Measurements from ENCODE around the gene ORC6.

ORC6 gene

DNA sequence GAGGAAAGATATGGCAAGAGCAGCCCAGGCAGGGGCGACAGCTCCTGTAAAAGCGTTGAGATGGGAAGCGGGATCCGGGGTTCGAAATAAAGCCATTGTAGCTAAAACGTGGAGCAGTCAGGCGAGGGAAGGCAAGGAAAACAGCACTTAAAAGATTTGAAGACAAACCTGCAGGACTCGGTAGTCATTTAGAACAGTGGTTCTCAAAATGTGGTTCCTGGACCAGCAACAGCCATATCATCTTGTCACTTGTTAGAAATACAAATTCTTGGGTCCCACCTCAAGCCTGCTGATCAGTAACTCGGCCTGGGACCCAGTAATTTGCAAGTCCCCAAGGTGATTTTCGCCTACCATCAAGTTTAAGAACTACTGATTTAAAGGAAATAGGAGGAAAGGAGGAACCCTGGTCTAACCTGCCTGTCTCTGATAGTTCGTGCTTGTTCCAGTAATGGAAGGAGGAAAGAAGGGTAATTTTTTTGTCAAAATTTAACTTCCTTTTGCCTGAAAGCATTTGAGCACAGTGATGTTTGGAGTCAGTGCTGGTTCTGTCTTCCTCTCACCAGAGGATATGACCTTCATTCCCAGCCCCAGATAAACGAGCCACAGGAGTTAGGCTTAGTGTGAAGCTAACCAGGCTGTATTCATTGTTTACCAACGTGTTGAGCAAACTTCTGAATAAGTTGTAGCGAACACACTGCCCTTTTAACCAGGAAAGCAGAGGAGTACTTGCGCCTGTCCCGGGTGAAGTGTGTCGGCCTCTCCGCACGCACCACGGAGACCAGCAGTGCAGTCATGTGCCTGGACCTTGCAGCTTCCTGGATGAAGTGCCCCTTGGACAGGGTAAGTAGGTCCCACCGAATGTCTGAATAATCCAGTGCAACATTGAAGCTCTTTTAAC is 1.1 kb downstream of the ORC6 start:
- ATAC-seq (no peak), DNase-seq (ENCODE audit: low spot score in 2 of 2) (no peak)
- no peaks in the 10 kb centered on the region for H3K9me3 Mint-ChIP-seq
- peaks cover 35% of the 10 kb centered on the region for H3K36me3 Mint-ChIP-seq
- H3K4me1 Mint-ChIP-seq = peaks cover 29% of the 10 kb centered on the region
- no peak overlapping the region for H3K27ac Mint-ChIP-seq
- H3K4me3 Mint-ChIP-seq = no peak overlapping the region

DNA sequence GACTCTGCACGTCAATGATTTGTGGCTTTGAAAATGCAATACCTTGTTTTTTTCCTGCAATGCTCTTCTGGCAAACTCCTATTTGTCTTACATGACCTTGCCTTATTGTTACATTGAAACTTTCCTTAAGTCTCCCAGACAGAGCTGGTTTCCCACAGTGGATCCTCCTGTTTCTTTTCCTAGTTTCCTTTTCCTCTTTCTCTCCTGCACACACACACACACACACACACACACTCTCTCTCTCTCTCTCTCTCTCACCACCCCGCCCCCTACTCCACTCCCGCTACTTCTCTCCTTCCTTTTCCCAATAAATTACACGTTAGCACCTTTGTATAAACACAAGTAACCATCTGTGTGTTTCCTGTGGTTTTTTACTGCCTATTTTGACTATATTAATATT is 2.3 kb downstream of the ORC6 start:
- Mint-ChIP-seq H3K9me3 (no peaks in the 10 kb centered on the region), H3K27ac (peak overlapping the region; percentile 32), H3K4me1 (peaks cover 22% of the 10 kb centered on the region), H3K4me3 (no peak overlapping the region), H3K36me3 (peaks cover 47% of the 10 kb centered on the region)
- DNase-seq (ENCODE audit: low spot score in 2 of 2) (no peak), ATAC-seq (no peak)

DNA sequence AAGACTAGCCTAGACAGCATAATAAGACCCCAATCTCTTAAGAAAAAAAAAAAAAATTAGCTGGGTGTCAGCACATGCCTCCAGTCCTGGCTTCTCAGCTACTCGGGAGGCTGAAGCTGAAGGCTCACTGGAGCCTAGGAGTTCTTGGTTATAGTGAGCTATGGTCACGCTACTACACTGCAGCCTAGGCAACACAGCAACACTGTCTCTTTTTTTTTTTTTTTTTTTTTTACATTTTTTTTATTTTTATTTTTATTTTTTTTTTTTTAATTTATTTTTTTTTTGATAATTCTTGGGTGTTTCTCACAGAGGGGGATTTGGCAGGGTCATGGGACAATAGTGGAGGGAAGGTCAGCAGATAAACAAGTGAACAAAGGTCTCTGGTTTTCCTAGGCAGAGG is 4.1 kb downstream of the ORC6 start:
- peaks cover 66% of the 10 kb centered on the region for H3K36me3 Mint-ChIP-seq

DNA sequence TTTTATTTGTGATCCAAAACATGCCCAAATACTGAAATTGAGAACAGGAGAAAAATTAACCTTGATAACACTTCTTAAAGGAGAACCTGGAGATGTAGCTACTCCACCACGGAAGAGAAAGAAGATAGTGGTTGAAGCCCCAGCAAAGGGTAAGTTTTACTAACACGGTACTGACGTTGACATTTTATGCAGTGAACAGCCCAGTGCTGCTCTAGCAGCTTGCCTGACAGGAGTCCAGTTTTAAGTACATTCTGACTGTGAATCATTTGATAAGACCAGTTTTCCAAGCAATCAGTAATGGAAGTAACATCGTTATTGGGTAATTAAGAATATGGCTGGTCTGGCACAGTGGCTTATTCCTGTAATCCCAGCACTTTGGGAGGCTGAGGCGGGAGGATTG is 6.5 kb downstream of the ORC6 start:
- Mint-ChIP-seq H3K4me1 (peaks cover 6% of the 10 kb centered on the region), H3K36me3 (peaks cover 66% of the 10 kb centered on the region)
- DNase-seq (ENCODE audit: low spot score in 2 of 2) = no peak

More for the DNA sequence above, 4.1 kb downstream of the ORC6 start:
- DNase-seq (ENCODE audit: low spot score in 2 of 2) (no peak), ATAC-seq (no peak)
- Mint-ChIP-seq H3K27ac (no peak overlapping the region), H3K9me3 (no peaks in the 10 kb centered on the region), H3K4me3 (no peak overlapping the region), H3K4me1 (peaks cover 9% of the 10 kb centered on the region)

DNA sequence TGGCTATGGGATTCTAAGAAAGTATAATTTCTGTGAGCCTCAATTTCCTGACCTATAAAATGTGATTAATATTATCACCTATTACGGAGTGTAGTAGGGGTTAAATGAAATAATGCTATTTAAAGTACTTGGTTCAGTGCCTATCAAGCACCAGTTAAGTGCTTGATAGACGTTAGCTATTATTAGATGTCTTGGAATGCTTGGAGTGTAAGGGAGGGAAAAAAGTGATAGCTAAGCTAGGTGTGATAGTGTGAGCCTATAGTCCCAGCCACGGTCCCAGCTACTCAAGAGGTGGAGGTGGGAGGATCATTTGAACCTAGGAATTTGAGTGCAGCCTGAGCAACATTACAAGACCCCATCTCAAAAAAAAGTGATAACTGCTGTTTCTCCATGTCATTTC is 7.5 kb downstream of the ORC6 start:
- ATAC-seq = no peak
- no peak for DNase-seq (ENCODE audit: low spot score in 2 of 2)
- Mint-ChIP-seq H3K27ac (no peak overlapping the region), H3K4me3 (no peak overlapping the region), H3K36me3 (peaks cover 60% of the 10 kb centered on the region), H3K9me3 (no peaks in the 10 kb centered on the region), H3K4me1 (no peaks in the 10 kb centered on the region)

More for the DNA sequence above, 6.5 kb downstream of the ORC6 start:
- ATAC-seq = no peak
- no peak overlapping the region for H3K27ac Mint-ChIP-seq
- no peaks in the 10 kb centered on the region for H3K9me3 Mint-ChIP-seq
- H3K4me3 Mint-ChIP-seq = no peak overlapping the region

DNA sequence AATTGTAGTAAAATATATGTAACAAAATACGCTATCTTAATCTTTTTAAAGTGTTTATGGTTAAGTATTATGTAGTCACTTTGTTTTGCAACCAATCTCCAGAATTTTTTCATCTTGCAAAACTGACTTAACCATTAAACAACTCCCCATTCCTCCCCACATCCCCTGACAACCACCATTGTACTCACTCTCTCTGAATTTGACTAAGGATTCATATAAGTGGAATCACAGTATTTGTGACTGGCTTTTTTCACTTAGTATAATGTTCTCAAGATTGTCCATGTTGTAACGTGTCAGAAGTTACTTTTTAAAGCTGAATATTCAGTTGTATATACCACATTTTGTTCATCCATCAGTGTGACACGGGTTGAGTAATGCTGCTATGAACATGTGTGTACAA is 10.6 kb downstream of the ORC6 start:
- H3K4me3 Mint-ChIP-seq = no peak overlapping the region
- no peak overlapping the region for H3K27ac Mint-ChIP-seq
- H3K4me1 Mint-ChIP-seq = no peaks in the 10 kb centered on the region
- no peaks in the 10 kb centered on the region for H3K9me3 Mint-ChIP-seq
- no peak for DNase-seq (ENCODE audit: low spot score in 2 of 2)
- H3K36me3 Mint-ChIP-seq = peaks cover 36% of the 10 kb centered on the region
- peak; percentile 42 for ATAC-seq

DNA sequence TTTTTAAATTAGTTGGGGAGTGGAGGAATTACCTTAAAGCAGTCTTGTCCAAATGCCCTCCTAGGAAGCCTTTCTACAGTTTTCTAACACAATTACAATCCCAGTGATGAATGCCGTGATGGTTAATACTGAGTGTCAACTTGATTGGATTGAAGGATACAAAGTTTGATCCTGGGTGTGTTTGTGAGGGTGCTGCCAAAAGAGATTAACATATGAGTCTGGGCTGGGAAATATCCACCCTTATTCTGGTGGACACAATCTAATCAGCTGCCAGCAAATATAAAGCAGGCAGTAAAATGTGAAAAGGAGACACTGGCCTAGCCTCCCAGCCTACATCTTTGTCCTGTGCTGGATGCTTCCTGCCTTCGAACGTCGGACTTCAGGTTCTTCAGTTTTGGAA is 12.2 kb downstream of the ORC6 start:
- Mint-ChIP-seq H3K4me3 (no peak overlapping the region), H3K27ac (no peak overlapping the region), H3K9me3 (no peaks in the 10 kb centered on the region), H3K36me3 (peaks cover 20% of the 10 kb centered on the region), H3K4me1 (no peaks in the 10 kb centered on the region)
- DNase-seq (ENCODE audit: low spot score in 2 of 2) = no peak
- ATAC-seq = no peak

DNA sequence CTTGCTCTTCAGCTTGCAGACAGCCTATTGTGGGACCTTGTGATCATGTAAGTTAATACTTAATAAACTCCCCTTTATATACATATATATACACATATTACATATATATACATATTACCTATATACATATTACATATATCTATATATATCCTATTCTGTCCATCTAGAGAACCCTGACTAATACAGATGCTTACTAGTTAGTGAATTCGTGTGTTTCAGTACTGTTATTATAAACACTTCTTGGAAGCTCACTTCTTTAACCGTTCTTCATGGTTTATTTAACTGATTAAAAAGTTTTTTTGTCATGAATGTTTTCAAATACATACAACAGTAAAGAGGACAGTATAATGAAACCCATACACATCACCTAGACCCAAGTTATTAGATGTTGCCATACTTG is 12.6 kb downstream of the ORC6 start:
- Mint-ChIP-seq H3K9me3 (no peaks in the 10 kb centered on the region), H3K4me1 (no peaks in the 10 kb centered on the region), H3K4me3 (no peak overlapping the region), H3K36me3 (peaks cover 16% of the 10 kb centered on the region), H3K27ac (no peak overlapping the region)
- ATAC-seq (peak; percentile 66), DNase-seq (ENCODE audit: low spot score in 2 of 2) (no peak)

DNA sequence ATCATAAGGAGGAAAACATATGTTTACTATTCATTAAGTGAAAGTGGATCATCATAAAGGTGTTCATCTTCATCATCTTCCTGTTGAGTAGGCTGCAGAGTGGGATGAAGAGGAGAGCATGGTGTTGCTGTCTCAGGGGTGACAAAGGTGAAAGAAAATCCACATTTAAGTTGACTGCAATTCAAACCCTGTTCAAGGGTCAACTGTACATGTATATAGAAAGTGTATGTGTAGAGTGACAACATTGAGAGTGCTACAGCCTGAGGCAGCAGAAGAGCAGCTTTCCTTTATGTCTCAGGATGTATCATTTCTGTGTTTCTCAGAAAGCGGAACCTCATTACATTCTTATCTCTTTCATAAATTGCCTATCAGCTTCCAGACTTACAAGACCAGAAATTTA is 17.2 kb downstream of the ORC6 start:
- peak in 1 of 2 donors; percentile 35 for DNase-seq (ENCODE audit: low spot score in 2 of 2)
- H3K9me3 Mint-ChIP-seq = no peaks in the 10 kb centered on the region
- no peaks in the 10 kb centered on the region for H3K4me1 Mint-ChIP-seq
- H3K27ac Mint-ChIP-seq = no peak overlapping the region
- no peaks in the 10 kb centered on the region for H3K36me3 Mint-ChIP-seq
- H3K4me3 Mint-ChIP-seq = no peak overlapping the region
- peak; percentile 72 for ATAC-seq

DNA sequence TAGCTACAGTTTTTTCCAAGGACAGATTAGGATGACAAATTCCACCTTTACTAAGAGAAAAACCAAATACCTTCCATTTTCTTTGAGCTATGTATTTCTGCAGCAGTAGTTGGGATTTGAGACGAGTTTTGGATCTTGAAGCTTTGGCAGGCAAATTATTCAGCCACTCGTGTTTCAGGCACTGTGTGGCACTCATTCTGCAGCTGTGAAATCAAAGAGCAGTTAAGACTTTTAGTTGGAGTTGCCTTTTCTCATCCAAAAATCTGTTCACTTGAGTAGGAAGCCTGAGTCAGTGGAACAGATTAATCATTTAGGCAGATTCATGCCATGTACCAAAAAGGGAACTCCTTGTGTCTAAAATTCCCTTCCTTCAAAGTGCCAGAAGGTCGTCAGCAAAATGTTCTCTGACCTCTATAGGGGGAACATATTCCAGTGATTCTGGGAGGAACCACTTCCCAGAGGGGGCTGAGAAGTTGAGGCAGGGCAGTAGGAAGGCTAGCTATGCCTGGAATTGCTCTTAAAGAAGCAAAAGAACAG is 20.1 kb downstream of the ORC6 start:
- H3K4me1 Mint-ChIP-seq = no peaks in the 10 kb centered on the region
- DNase-seq (ENCODE audit: low spot score in 2 of 2) (peak in 1 of 2 donors; percentile 32), ATAC-seq (no peak)
- no peaks in the 10 kb centered on the region for H3K9me3 Mint-ChIP-seq
- H3K4me3 Mint-ChIP-seq = no peak overlapping the region
- no peak overlapping the region for H3K27ac Mint-ChIP-seq
- no peaks in the 10 kb centered on the region for H3K36me3 Mint-ChIP-seq

DNA sequence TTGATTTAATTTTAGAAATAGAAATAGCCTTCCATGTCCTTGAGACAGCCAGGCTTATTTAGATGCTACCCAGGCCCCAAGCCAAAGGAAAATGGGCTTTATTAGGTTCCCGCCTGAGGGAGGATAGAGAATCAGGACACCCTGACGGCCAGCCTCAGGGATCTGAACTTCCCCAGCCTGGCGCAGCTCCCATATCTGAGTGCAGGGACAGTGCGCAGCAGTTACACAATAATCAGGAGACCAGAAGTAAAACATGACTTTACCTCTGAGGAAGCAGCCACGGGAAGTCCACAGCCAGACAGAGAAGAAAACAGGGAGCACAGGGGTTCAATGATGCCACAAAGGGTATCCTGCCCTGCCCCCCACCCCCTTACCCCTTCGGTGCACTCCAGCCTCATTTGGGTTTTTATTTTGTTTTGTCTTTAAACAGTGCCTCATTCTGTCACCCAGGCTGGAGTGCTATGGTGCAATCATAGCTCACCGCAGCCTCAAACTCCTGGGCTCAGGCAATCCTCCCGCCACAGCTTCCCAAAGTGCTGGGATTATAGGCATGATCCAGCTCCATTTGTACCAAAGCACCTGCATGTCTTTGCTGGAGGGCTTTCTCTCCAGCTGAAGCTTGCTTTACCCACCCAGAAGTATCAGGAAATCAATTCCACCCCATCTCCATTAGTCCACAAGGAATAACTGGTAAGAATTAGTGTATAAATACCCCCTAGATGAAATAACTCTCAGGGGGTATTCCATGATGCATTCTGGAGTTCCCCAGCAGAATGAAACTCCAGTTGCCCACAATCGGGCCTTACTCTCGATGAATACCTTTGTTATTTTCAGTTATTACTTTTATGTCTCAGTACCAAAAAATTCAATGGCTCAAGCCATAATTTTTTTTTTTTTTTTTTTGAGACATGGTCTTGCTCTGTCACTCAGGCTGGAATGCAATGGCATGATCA is 21.9 kb downstream of the ORC6 start:
- no peak overlapping the region for H3K4me3 Mint-ChIP-seq
- ATAC-seq = no peak
- no peaks in the 10 kb centered on the region for H3K9me3 Mint-ChIP-seq
- DNase-seq (ENCODE audit: low spot score in 2 of 2) = no peak
- H3K27ac Mint-ChIP-seq = no peak overlapping the region
- H3K4me1 Mint-ChIP-seq = no peaks in the 10 kb centered on the region
- no peaks in the 10 kb centered on the region for H3K36me3 Mint-ChIP-seq

DNA sequence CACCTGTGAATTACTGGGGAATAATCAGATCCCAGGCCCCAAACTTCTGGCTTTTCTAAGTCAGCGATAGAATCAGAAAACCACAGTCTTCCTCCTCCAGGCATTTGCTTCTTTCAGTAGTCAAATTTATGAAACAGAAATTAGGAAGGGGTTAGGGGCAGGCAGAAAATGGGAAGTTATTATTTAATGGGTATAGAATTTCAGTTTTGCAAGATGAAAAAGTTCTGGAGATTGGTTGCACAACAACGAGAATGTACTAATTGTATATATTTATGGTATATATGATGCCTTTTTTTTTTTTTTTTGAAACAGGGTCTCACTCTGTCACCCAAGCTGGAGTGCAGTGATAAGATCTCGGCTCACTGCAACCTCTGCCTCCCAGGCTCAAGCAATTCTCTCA is 23.5 kb downstream of the ORC6 start:
- no peak for DNase-seq (ENCODE audit: low spot score in 2 of 2)
- no peak overlapping the region for H3K4me3 Mint-ChIP-seq
- no peaks in the 10 kb centered on the region for H3K9me3 Mint-ChIP-seq
- H3K27ac Mint-ChIP-seq = no peak overlapping the region
- no peaks in the 10 kb centered on the region for H3K4me1 Mint-ChIP-seq
- ATAC-seq = no peak
- no peaks in the 10 kb centered on the region for H3K36me3 Mint-ChIP-seq

DNA sequence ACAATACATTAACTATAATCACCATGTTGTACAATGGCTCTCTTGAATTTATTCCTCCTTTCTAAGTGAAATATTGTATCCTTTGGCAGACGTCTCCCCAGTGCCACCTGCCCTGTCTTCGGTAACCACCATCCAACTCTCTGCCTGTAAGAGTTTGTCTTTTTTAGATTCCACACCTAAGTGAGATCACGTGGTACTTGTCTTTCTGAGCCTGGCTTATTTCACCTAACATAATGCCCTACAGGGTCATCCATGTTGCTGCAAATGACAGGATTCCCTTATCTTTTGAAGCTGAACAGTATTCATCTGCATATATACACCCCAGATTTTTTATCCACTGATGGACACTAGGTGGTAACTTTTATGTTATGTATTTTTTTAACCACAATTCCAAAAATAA is 24.2 kb downstream of the ORC6 start:
- no peak overlapping the region for H3K4me3 Mint-ChIP-seq

DNA sequence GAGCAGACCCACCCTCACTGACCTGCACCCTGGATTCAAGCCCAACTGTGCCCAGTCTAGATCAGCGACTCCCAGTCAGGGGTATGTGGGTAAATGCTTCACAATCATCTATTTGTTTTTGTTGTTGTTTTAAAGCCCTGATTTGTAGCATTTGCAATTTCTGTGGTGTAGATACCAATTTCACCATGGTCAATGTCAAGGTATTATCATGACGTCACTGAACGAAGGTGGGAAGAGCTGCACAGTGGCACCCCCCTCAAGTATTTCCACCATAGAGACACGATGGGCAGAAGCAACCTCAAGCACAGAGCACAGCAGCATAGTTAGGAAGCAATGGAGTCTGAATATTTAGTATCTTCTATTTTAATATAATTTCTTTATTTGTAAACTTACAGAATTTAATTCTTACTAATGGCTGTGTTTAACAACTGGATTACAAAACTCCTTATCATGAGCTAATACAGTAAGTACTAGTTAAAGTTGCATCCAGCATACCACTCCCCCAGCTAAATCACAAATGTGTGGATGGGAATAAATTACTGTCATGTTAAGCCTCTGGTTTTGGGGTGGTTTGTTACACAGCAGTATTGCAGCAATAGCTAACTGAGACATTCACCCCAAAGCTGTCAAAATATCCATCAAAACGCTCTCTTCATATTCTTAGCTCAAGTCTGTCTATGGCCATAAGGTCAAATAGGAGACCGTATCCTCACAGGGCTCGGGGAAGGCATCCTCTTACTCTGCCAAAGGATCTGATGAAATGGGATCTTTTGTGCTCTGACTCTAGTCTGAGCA is 25.5 kb downstream of the ORC6 start:
- Mint-ChIP-seq H3K4me3 (no peak overlapping the region), H3K4me1 (no peaks in the 10 kb centered on the region), H3K9me3 (no peaks in the 10 kb centered on the region), H3K27ac (no peak overlapping the region), H3K36me3 (no peaks in the 10 kb centered on the region)
- DNase-seq (ENCODE audit: low spot score in 2 of 2) (no peak), ATAC-seq (no peak)

More for the DNA sequence above, 24.2 kb downstream of the ORC6 start:
- Mint-ChIP-seq H3K27ac (no peak overlapping the region), H3K9me3 (no peaks in the 10 kb centered on the region), H3K4me1 (no peaks in the 10 kb centered on the region), H3K36me3 (no peaks in the 10 kb centered on the region)
- DNase-seq (ENCODE audit: low spot score in 2 of 2) = no peak
- no peak for ATAC-seq
